NCI-H345 treated with DMSO at 0.1 percent for 48 hours (cell line): Measurements from ENCODE around the gene RIMBP2.
"Not testable (repeated sequence)": the region's sequence is repeated elsewhere in the genome, so short reads cannot be mapped to it uniquely, and the experiment has no call there.

Experiments used
- DNase-seq: peaks from one replicate; lab custom pipeline; 2025; ENCODE audit not compliant: unreplicated experiment; lab: John Stamatoyannopoulos, UW

The RIMBP2 gene

DNA sequence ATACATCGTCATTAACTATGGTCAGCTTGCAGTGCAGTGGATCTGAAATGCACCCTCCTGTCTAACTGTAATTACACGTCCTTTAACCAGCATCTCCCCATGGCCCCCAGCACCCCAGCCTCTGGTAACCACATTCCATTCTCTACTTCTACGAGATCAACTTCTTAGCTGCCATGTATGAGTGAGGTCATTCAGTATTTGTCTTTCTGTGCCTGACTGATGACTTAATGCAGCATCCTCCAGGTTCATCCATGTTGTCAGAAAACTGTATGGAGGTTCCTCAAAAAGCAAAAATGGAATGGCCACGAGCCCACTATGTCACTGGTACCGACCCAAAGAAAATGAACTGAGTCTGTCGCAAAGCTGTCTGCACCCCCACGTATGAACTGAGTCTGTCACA lies 107.3 kb downstream of the RIMBP2 start:
- no peak for DNase-seq

DNA sequence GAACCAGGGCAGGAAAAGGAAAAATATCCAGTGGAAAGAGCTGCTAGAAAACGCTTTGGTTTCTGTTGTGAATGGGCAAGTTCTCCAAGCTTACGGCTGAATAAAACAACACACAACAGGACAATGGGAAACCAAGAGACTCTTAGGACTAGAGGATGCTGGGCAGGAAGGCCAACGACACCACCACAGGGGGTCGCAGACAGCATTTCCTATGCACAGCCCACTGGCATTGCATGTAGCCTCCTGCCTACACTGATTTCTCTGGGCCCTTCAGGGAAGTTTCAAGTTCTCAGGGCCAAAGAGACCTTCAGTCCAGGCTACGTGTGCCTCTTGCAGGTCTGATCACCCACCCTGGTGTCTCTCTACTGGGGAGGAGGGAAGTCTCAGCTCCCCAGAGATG lies 108.0 kb downstream of the RIMBP2 start:
- no peak for DNase-seq

DNA sequence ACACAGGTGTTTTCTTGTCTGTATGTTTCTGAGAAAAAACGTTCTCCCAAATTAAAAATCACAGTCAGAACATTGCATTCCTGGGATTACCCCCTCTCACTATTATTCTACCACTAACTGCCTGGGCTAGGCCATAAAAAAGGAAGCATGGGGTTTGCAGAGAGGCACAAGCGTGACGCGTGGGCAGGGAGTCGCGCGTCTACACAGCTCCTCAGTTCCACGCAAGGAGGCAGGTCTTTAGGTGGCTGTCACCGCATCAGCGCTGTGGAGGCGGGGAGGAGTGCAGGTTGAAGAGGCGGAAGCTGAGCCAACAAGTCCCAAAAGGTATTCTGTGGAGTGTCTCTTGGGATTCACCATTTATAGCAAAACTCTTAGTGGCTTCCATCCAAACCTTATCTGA lies 109.9 kb downstream of the RIMBP2 start:
- DNase-seq: no peak

DNA sequence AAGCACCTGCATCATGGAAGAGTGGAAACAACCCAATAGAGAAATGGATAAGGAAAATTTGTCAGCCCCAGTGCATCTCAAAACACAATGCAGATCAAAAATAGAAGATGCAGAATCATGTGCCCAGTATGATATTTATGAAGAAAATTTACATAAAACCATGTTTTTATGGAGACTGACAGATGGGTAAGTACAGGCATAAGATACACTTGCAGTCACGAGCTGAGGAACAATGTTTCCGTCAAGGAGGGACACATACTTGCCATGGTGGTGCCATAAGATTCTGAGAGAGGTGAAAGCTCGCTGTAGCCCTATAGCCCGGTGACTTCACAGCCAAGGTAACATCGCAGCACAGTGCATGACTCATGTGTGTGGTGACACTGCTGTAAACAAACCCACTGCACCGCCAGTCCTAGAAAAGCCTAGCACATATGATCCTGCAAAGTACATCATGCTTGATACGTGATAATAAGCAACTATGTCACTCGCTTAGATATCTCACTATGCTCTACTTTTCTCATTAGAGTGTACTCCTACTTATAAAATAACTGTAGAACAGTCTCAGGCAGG lies 112.6 kb downstream of the RIMBP2 start:
- no peak for DNase-seq

DNA sequence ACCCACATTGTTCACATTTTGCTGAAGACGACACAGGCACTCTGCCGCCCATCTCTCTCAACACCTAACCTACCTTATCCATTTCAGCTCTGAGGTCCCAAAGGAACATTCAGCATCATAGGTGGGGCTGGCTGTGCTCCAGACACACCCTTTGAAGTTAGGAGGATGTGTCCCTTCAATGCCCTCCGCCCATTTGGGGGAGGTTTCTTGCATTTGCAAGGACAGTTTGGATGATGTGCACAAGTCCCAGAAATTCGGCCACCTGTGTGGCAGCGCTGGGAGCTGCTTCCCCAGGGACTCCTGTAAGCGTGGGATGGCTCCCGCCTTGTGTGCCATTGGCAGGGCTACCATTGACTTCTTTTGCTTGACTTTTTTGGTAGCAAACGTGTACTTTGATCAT lies 113.8 kb downstream of the RIMBP2 start:
- no peak for DNase-seq

DNA sequence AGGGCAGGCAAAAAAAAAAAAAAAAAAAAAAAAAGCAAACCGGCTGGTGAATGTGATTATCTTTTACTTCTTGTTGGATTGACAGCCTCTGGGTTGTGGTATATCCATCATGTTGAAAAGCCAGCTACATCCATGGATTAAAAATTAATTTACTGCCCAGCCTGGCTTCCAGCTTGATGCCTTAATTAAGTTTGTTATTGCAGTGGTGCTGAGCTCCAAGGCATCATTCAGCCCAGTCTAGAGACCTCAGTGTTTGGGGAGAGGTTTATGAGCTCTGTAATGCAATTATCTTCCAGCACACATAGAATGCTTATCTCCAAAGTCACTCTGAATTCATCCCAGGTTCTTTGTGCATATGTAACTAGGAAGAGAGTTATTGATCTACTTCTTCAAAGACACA lies 114.8 kb downstream of the RIMBP2 start:
- DNase-seq: no peak

DNA sequence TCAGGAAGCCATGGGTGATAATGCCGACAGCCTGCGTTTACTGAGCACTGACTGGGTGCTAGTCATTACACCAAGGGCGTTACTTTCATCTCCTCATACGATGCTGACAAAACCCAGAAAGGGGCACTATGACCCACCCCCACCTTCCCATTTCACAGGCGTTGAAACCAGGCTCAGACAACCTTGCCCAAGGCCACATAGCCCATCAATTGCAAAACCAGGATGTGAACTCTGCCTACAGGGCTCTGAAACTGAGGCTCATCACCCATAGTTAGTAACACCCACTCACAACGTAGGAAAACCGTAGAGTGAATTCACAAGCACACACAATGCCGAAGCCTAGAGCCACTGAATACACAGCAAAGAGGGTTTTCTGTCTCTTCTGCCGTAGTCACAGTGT lies 119.9 kb downstream of the RIMBP2 start:
- no peak for DNase-seq

DNA sequence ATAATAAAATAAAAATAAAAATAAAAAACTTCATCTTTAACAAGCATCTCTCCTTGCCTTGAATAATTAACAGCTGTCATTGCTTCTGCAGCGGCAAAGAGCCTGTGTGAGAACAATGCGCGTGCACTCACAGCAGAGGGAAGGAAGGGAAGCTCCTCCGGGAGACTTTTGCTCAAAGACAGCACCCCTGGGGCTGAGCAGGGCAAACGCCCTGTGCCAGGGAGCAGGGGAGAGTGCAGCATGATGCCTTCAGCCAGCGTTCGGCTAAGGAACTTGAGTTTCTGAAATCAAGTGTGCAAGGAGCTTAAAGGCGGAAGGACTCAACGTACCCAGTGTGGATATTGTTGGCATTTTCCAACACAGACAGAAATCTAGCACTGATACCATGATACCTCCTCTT lies 120.5 kb downstream of the RIMBP2 start:
- no peak for DNase-seq

DNA sequence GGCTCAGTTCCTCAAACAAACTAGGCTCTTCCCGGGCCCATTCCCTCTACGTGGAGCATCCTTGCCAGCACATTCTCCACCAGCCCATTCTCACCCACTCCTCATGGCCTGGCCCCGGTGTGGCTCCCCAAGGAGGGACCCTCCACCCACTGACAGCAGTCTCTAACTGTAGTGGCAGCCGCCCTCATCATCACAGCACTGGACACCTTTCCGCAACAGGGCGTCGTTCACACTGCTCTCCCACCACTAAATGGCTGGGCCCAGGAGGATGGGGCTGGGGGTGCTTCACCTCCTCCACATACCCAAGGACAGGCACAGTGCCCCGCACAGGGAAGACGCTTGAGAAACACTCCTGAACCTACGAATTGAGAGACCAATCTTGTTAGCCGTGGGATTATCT lies 123.0 kb downstream of the RIMBP2 start:
- no peak for DNase-seq

DNA sequence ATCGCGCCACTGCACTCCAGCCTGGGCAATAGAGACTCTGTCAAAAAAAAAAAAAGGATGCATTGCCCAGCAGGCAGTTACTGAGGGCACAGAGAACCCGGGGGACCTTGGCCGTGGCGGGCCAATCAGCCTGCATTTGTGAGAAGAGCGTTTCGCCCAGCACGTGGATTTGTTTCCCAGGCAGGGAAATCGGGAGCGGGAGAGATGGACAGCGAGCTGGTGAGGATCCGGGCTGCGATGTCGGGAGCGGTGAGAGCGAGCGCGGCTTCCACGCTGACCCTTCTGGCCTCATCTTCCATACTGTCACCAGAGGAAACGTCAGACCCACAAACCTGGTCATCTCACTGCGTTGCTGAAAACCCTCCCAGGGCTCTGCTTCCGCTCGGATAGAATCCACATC lies 123.5 kb downstream of the RIMBP2 start:
- DNase-seq: no peak

DNA sequence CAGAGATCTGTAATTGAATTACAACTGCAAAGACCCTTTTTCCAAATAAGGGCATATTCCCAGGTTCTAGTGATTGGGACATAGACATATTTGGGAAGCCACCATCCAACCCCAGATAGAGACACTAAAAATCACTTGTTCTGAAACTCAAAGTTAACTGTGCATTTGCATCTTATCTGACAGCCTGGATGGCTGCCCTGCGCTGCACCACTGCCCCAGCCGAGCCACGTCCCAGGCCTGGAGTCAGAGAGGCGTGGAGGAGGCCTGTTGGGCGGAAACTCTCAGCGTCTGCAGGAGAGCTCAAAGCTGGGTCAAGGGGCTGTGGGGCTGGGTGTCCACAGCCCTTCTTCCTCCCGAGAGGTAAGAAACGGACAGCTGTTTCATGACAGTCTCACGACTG lies 124.4 kb downstream of the RIMBP2 start:
- no peak for DNase-seq

DNA sequence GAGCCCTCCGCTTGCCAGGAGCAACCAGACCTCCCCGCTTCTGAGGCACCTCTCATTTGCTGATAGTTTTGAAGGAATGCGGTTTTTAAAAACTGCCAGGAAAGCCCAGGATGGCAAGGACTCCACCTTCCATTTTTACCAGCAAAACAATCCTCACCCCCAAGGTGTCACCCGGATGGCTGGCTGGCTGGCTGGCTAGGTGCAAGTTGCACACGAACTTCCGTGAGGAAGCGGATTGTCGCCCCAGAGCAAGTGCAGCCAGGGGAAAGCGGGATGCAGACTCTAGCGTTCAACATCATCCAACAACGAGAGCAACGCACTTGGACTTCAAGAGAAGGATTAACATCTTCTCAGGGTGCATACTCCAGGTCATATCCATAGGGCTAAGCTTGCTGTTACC lies 125.4 kb downstream of the RIMBP2 start:
- DNase-seq: no peak

DNA sequence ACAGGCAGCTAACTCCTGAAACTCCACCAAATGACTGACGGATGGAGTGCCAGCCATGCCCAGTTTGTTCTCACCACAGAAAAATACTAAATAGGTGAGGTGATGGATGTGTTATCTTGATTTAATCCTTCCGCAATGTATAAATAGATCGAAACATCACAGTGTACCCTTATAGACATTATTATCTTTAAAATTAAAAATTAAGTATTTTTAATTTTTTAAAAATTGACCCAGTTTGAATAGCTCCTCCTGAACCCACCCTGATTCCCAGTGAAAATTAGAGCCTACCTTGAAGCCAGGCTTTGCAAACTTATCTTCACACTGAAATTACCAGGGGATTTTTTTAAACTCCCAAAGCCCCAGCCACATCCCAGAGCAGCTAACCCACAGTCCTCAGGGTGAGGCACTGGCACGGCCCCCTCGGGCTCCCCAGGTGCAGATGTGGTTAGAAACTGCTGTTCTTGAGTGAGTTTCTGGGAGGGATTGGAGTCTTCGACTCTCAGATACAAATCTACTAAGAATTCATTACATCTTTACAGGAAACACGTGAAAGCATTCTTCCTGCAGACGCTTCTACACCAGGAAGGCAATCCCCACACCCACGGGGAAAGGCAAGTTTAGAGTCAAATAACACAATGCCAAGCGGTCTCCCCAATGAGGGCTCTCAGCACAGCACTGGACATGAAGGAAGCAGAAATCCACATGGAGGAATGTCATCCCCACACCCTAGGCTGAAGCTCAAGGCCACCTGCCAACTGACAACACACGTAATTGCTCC lies 126.4 kb downstream of the RIMBP2 start:
- no peak for DNase-seq

DNA sequence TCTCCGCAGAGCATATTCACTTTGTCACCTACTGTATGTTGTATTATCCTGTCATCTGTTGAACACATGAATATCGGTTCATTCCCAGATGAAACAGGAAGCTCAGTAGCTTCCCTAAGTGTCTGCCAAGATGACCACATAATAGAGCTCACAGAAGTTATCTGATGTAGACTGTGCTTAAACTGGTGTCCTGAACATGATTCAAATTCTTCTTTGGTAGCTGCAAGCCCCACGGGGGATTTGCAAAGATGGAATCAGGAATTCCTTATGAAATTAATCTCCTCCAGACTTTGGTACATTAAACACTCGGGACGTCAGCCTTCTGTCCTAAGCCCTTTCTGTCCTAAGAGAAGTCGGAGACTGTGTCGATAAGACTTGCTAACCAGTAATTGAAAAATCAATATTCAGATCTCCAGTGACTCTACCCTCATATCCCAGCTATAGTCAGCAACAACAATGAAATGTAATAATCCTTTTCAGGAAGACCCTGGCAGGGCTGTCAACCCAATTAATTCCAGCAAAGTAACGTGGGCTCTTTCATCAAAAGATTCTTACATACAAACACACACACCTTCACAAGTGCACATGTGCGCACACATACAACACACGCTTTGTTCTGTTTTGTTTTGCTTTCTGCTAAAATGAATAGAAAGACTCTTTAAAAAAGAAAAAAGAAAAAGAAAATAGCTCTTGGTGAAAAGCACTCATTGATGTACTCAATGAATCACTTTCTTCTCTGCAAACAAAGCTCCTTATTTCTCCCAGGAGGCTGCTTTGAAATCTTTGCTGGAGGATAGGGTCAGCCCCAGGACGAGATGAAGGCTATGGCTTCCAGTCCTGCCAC lies 127.2 kb downstream of the RIMBP2 start:
- no peak for DNase-seq

DNA sequence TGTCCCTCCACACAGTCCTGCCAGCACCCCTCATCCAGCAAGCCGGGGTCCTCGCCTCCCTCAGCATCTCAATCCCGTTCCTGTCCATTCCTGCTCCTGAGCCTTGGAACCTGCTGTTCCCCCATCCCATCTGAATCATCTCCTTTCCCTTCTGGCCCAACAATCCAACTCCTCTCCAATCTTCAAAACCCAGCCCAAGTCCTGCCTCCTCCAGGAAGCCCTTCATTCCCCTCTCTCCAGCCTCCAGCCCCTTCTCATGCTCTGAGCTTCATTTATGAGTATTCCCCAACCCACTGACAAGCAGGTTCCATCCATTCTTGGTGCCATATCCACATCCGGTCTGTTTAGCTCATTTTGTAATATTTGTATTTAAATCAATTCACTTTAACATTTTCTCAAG lies 128.1 kb downstream of the RIMBP2 start:
- DNase-seq: no peak

DNA sequence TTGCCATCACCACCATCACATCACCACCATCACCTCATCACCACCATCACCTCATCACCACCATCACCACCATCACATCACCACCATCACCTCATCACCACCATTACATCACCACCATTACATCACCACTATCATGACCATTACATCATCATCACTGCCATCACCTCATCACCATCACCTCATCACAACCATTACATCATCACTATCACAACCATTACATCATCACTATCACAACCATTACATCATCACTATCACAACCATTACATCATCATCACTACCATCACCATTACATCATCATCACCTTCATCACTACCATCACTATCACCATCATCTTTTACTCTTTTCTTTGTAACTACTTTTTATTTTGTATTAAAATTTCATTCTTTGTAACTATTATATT lies 131.6 kb downstream of the RIMBP2 start:
- not testable (repeated sequence) for DNase-seq

DNA sequence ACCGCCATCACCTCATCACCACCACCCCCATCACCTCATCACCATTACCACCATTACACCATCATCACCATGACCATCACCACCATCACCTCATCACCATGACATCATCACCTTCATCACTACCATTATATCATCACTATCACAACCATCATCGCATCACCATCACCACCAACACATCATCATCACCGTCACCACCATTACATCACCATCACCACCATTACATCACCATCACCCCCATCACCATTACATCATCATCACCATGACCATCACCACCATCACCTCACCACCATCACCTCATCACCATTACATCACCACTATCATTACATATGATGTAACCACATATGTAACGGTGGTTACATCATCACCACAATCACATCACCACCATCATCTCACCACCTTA lies 132.3 kb downstream of the RIMBP2 start:
- DNase-seq: no peak

DNA sequence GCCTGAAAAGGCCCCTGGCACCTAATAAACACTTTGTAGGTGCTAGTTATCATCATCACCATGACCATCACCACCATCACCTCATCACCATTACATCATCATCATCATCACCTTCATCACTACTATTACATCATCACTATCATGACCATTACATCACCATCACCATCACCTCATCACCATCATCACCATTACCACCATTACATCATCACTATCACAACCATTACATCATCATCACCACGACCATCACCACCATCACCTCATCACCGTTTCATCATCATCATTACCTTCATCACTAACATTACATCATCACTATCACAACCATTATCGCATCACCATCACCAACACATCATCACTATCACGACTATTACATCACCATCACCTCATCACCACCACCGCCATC lies 132.8 kb downstream of the RIMBP2 start:
- DNase-seq: no peak

DNA sequence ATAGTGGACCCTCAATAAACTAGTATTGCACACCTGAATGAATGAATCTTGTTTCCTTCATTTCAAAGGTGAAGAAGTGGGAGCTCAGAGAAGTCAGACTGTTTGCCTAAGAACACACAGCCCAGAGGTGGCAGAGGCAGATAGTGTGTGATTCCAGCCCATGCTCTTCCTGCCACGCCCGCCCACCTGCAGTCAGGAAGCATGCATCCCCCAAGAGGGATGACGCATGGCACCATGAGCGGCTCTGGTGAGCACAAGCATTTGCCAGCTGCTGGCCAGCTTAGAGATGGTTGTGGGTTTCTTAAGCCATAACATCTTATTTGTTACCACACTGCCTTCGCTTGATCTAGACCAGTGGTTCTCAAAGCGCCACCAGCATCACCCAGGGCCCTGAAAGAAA lies 133.8 kb downstream of the RIMBP2 start:
- DNase-seq: no peak

DNA sequence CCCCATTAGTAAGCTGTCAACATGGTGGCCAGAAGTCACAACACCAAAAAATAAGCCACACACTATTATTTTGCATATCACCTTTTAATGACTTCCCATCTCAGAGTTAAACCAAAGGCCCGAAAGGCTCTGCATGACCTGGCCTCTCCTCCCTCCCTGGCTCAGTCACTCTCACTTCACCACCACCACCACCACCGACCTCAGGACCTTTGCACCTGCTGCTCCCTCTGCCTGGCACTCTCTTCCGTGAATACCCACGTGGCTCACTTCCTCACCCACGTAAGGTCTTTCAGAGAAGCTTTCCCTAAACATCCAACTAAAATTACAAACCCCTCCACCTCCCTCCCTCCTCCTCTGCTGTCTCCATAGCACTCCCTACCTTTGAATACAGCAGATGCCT lies 134.3 kb downstream of the RIMBP2 start:
- no peak for DNase-seq

DNA sequence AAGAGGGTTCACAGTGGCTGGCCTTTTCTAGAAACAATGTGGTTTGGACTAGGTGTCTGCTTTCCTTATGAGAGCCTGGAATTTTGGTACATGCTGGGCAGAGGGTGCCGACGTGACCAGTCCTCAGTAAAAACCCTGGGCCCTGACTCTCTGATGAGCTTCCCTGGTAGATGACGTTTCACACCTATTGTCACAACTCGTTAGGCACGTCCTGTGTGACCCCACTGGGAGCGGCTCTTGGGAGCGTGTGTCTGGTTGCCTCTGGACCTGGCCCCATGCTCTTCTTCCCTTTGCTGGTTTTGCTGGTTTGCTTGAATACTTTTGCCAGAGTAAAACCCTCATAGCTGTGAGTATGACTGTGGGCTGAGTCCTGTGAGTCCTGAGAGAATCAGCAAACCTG lies 136.9 kb downstream of the RIMBP2 start:
- DNase-seq: no peak

DNA sequence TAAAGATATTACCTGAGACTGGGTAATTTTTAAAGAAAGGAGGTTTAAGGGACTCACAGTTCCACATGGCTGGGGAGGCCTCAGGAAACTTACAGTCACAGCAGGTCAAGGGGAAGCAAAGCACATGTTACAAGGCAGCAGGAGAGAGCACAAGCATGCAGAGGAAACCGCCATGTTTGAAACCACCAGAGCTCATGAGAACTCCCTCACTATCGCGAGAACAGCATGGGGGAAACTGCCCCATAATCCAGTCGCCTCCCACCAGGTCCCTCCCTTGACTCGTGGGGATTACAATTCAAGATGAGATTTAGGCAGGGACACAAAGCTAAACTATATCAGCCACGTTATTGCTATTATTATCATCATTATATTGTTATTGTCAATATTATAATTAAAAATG lies 138.7 kb downstream of the RIMBP2 start:
- no peak for DNase-seq
